Fibroblast of skin of back (primary cell): Measurements from ENCODE around the gene NGFR.

Source experiments
- DNase-seq: peaks from one replicate; pipeline ENCODE4 v3.0.0-alpha.2; 2013

Gene NGFR

DNA sequence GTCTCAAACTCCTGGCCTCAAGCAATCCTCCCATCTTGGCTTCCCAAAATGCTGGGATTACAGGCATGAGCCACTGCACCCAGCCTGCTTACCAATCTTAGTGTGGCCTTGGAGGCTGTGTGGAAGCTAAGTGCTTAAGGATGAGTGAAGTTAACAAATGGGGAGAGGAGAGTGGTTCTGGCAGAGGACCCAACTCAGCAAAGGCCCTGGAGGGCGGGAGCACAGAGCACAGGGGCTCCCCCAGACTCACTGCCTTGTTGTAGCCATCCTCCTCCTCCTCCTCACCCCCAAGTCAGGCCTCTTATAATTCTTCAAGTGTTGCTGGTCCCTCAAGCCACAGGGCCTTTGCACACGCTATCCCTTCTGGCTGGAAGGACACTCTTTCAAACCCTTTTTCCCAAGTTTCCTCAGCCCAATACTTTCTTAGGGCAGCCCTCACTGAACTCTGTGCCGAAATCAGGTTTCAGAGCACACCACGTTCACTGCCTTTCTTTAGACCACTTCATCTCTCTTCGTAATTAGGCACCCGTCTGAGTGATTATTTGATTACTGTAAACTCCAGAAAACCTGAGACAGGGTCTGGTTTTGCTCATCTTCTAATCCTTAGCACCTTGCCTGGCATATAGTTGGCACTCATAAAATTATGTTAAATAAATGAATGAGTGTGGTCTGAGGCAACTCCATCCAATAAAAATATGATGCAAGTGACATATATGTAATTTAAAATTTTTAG lies 23.4 kb downstream of the NGFR start:
- DNase-seq, result no peak

DNA sequence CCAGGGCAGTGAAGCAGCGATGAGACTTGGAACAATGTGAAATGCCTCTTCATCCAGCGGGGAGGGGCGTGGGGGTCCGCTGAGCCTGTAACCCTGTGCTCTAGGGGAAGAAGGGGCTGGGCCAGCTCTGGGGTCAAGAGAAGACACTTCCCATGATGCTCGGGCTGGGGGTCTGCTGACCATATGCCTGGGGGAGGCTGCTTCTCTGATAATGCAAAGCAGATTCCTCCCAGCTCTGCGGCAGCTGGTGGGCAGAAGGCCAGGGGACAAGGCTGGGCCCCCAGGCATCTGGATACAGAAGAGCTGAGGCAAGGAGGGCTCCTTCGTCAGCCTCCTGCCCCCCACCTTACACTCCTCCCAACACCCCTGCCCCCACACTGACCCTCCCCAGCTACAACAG lies 24.7 kb downstream of the NGFR start:
- no peak for DNase-seq

DNA sequence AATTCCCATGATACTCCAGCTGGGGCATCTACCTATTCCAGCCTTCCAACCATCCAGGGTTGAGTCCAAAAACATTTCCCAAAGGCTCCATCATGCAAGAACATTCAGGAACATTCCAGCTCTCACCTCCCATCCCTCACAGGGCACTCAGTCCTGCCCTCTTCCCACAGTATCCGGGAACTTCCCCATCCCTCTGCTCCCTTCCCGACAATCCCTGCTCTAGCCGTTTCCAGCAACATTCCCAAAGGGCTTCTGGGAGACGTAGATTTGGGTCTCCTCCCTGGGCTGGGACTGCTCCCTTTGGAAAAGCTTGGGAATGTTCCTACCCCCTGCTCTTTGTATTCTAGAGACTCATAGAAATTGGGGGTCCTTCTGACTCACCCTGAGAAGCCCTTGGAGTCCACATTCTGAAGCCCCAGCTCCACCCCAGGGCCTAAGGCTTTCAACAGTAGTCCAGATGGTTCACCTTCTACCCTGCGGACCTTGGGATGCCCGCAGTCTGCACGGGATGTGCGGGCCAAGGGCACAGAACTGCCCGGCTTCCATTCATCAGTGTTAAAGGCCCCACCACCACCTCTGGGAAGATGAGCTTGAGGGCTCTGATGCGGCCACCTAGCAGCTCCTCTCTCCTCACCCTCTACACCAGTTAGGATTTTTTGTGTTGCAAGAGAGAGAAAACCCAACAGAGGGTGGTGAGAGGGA lies 25.4 kb downstream of the NGFR start:
- DNase-seq, result no peak

DNA sequence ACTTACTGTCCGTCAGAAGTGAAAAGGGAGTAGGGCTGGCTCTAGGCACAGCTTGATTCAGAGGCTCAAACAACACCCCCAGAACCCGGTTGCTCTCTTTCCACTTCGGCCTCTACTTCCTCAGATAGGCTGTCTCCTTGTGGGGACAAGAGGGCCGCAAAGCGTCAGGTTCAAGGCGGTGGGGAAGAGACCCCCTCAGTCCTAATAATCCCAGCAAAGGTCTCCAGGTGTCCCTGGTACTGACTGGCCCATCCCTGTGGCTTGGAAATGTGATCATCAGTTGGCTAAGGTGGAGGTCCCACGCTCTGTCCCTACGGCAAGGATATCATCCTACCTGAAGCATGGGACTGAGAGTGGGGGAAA lies 26.0 kb downstream of the NGFR start:
- no peak for DNase-seq

DNA sequence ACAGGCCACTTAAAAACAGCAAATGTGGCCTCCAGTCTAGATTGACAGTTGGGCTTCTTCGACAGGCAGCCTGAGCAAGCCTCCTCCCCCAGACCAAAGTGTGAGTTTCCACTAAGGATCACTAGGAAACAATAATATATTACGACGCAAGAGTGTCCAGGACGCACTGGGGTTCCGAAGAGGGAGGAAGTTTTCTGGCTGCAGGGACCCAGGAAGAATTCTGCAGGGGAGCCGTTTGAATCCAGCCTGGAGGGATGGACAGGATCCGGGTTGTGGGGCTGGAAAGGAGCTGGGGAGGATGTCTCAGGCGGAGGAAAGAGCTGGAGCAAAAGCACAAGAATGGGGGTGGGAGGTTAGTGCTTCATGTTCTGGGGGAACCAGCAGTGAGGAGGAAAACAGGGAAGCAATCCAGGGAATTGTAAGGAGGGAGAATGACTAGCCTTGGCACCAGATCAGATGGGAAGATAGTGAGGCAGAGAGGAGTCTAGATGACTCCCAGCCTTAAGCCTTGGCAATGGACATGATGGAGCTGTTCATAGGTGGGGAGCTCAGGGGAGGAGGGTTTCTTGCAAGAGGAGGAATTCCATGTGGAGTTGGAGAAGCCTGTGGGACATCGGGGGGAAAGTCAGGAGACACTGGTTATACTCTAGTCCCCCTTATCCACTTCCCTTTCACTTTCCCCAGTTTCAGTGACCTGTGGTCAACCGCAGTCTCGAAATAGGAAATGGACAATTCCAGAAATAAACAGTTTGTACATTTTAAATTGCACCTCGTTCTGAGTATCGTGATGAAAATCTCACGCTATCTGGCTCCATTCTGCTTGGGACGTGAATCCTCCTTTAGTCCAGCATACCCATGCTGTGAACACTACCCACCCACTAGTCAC lies 26.6 kb downstream of the NGFR start:
- DNase-seq, result no peak

DNA sequence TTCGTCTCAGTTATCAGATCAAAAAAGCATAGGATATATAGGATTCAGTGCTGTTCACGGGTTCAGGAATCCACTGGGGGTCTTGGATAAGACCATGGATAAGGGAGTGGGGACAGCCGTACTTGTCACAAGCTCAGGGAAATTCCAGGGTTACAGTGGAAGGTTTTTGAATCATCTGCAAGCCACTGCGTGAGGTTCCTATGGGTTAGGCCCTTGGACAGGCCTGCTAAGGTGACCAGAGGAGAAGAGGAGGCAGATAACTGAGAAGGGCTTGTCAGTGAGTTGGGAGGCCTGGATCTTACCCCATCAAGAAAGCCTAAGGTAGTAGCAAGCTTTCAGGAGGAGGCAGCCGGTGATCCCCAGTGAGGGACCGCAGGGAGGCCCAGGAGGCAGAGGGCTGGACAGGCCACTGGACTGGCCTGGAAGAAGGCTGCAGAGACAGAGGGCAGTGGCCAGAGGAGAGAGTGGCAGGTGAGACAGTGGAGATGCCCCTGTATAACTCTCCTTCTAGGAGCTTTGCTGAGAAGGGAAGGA lies 27.3 kb downstream of the NGFR start:
- no peak for DNase-seq

DNA sequence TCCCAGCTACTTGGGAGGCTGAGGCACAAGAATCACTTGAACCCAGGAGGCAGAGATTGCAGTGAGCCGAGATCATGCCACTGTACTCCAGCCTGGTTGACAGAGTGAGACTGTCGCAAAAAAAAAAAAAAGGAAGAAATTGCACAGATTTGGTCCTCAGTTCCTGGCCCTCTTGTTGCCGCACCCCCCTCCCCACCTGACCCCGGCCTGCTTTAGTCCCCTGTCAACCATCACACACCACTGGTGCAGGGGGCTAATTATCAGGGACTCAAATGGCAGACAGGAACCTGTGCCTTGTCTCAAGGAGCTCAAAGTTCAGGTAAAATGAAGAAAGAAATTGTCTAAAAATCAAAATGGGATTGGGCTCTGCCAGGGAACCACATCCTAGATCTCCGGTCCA lies 28.1 kb downstream of the NGFR start:
- no peak for DNase-seq

DNA sequence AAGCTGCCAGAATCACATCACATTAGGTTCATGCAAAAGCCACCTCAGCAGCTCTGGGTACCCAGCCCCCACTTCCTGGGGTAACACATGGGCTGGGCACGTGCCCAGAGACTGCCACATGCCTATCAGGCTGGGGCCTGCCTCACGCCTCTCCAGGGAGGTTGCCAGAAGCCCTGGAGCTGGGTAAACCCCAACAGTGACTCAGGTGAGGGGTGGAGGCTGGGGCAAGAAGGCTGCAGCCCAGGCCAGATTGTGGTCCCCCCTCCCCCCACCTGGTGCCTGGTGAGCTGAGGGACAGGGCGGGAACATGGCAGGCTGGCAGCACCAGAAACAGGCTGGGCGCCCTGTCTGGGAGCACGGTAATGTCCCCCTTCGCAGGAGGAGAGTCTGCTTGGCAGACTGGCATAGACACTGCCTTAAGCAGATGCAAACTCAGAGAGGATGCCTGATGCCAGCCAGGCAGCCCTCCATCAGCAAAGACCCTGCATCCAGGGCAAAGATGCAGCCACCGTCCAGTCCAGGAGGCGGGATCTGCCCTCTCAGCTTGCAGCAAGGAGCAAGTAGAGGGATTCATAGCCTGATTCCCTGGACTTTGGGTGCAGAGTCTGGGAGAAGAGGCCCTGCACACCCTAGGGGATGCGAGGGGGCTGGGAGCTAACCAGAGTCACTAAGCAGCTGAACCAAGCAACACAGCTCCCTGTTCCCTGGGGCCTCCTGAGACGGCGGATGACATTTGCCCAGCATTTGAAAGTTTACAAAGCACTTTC lies 28.8 kb downstream of the NGFR start:
- DNase-seq, result no peak

DNA sequence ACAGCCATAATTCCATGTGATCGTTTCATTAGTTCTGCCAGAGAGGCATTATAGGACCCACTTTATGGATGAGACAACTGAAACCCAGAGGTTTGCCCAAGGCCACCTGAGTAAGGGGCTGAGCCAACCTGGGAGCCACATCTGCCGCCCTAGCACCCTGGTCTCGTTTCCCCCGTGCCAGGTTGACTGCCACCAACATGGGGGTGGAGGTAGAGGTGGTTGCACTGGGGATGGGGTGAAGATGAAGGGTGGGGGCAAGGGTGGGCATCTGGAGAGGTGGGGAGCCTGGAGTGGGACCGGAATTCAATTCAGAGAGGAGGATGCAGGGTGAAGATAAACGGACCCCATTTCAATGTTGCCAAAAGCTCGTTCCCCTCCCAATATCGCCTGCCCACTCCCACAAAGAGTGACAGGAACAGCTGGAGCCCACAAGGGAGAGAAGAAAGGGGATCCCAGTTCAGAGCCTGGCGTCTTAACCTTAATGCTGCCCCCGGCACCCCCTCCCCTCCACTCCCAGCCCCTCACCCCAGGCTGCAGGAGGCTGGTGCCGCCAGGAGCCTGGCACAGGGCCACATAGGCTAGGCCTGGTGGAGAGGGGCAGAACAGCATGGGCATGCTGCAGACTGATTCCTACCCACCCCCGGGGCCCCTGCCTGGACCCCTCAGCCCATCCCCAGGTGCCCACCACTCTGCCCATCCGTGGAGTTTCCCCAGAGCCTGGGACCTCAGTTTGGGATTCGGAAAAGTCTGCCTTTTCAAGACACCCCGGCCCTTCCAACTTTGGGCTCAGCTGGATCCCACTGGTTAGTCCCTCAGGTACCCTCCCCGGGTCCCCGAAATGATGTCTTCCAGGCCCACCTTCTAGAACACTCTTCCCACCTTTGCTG lies 29.6 kb downstream of the NGFR start:
- no peak for DNase-seq

DNA sequence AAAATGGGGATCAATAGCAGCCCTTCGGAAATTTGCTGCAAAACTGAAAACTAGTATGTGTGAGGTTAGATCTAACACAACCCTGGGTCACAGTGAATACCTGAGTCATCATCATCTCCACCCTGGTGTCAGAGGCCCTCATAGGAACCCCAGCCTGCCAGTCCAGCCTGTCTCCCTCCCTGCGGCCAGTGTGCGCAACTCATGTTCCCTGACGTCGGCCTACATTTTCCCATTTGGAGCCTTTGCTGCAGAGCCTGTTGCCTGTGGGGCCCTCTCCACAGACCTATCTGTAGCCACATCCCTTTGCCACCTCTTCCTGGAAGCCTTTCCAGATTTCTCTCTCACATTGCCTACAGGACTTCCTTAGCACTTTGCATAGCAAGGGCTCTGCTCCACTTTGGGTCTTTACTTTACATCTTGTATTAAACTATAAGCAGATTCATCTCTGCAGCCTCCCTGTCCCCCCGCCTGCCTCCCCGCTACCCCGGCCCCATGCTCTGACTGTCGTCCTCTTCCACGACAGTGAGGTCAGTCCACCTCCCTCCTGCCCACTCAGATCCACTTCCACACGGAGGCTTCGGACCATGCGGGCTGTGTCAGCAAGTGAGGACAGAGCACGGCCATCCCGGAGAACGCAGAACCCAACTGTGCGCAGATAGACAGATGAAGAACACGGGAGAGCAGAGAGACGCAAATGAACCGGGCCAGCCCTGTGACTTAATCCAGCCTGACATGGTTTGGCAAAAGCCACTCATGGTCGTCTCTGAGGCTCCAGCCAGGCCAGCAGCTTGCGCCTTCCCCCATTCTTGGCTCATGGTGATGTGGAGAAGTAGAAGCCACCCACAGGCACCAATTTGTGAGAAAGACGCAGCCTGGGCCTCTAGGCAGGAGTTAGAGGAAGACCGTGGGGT lies 31.0 kb downstream of the NGFR start:
- DNase-seq, result no peak

DNA sequence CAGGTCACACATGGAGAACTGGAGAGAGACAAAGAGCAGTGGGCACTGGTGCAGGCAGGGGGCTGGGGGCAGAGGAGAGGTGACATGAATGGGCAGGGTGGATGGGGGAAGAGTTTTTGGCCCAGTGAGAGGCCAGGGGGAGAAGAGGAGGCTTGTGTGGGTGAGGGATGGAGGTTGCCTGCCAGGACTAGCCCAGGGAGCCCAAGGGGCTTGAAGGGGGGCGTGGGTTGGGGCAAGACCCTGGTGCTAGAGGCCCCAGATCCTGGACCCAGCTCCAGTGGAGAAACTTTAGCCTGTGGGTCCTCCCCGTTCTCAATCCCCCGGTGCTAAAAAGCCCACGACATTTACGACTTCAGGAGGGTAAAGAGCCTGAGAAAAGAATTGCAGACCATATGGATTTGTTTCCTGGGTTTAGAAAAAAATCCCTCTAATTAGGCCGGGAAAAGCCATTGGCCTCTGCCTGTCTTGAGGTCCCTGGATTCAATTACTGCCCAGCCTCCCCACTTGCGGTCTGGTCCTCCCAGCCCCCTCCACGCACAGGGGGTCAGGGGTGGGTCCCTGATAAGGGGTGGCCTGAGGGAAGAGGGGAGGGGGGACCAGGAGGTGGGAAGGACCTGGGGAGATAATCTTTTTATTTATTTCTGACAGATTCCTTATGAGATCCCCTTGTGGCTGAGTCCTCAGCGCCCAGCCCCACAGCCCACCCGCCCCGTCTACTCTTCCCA lies 33.0 kb downstream of the NGFR start:
- no peak for DNase-seq

DNA sequence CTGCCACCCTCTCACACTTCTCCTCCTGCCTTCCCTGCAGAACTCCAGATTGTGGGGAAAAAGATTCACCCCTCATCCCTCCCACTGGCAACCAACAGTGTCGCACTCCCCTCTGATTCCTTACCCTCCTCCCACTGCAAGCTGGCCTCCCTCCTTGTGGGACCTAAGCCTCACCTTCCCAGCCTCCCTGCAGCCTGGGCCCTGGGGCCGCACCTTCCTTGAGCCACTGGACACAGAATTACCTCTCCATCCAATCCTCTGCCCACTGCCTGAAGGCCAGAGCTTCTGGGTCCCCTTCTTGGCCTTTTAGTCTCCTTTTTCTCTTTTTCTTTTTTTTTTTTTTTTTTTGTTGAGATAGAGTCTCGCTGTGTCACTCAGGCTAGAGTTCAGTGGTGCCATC lies 33.9 kb downstream of the NGFR start:
- DNase-seq, result no peak

DNA sequence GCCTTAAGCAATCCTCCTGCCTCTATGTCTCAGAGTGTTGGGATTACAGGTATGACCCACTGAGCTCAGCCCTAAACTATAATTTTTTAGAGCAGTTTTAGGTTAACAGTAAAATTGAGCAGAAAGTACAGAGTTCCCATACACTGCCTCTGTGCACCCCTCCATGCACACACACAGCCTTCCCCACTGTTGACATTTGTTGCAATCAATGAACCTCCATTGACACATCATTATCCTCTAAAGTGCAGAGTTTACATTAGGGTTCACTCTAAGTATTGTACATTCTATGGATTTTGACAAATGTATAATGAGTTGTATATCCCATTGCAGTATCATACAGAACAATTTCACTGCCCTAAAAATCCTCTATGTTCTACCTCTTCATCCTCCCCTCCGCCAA lies 35.0 kb downstream of the NGFR start:
- DNase-seq, result no peak

DNA sequence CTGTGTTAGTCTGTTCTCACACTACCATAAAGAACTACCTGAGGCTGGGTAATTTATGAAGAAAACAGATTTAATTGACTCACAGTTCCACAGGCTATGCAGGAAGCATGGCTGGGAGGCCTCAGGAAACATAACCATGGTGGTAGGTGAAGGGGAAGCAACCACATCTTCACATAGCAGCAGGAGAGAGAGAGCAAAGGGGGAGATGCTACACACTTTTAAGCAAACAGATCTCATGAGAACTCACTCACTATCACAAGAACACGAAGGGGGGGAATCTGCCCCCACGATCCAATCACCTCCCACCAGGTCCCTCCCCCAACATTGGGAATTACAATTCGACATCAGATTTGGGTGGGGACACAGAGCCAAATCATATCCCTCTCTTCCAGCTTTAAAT lies 48.8 kb downstream of the NGFR start:
- DNase-seq, result no peak

DNA sequence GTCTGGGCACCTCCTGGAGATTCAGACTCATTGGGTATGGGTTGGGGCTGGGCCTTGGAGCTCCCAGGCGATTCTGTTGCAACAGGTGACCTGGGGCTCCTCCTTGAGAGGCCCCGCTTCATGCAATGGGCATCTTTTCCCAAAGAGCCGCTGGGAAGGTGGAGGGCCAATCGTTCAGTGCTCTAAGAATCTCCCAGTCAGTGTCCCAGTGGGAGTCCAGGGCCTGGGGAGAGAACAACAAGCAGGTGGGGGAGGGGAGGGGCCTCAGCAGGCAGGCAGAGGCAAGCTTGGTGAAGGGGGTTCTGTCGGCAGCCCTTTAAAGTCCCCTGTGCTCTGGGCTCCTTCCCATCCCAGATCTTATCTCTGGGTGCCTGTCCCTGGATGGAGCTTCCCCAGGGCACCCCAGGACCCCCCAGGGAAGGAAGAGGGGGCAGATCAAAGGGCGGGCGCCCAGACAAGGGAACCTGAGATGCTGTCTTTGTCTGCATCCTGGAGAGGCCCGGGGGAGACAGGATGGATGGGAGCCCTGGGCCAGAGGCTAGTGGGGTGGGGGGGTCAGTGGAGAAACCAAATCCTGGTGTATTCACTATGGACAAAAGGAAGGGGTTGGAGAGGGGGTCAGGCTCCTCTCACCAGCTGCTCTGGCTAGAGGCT lies 50.0 kb downstream of the NGFR start:
- DNase-seq, result no peak

DNA sequence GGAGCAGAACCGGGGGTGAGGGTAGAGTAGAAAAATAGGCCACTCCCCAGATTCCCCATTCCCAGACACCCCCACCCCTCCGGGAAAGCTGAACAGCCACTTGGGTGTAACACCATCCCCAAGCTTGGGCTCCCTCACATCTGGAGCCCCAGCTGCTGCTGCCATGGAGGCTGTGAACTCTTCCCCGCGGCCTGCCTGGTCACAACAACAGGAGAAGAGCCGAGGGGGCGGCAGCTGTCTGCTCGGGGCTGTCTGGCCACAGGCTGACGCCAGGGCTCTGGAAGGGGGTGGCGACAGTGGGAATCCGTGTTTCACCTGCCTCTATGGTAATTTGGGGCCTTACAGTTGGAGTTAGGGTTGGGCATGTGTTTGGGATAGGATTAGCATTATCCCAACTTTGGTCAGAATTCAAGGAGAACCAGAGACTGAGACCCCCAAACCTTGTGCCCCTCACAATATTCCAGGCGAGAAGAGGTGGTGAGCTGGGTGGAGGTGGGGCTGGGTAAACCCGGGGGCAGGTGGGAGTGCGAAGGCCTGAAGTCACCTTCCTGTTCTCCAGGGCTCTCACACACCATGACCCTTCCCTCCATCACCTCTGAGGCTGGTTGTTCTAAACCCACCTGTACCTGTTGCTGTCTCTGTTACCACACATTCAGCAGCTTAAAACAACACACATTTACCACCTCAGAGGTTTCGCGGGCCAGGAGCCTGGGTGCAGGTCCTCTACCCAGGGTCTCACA lies 50.9 kb downstream of the NGFR start:
- DNase-seq, result no peak

DNA sequence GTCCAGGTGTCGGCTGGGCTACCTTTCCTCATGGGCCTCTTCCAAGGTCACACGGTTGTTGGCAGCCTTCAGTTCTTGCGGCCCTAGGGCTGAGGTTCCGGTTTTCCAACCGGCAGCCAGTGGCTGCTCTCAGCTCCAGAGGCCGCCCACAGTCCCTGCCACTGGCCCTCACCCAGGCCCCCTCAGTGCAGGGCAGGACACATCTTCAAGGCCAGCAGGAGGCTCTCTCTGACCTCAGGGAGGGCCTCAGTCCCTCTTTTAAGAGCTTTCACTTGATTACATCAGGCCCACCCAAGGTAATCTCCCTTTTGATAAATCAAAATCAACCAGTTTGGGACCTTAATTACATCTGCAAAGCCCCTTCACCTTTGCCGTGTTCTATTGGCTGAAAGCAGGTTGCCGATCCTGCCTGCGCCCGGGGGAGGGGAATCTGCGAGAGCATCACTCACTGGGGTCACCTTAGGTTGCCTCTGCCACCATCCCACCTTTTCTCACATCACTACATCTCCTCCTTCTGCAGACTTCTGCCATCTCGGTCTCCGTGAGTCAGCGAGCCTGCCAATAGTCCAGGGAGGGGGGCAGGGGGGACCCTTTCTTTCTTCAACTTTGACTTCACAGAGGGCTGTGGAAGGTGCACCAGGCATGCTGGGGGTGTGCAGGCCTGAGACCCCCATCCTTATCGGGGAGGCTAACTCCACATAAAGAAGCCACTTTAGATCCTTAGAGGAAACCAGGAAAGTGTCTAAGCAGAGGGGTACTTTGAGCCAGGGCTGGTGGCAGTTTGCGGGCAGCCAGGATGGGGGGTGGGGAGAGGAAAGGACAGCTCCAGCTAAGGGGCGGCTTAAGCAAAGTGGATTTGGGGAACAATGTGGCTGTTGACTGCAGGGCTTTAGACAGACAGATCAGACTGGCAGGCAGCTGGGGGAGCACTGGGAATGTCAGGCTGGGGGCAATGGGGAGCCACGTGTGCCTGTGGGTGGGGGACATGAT lies 51.7 kb downstream of the NGFR start:
- no peak for DNase-seq
